HG03565 (cell line): ENCODE data around the gene FLOT1.

ENCODE experiments used
- ATAC-seq: cut with Tn5 transposase; IDR thresholded peaks from one replicate; pipeline ENCODE4 v1.9.1; 2021; ENCODE audit warnings: mild to moderate bottlenecking, moderate library complexity; ENCODE audit not compliant: unreplicated experiment

FLOT1 gene

DNA sequence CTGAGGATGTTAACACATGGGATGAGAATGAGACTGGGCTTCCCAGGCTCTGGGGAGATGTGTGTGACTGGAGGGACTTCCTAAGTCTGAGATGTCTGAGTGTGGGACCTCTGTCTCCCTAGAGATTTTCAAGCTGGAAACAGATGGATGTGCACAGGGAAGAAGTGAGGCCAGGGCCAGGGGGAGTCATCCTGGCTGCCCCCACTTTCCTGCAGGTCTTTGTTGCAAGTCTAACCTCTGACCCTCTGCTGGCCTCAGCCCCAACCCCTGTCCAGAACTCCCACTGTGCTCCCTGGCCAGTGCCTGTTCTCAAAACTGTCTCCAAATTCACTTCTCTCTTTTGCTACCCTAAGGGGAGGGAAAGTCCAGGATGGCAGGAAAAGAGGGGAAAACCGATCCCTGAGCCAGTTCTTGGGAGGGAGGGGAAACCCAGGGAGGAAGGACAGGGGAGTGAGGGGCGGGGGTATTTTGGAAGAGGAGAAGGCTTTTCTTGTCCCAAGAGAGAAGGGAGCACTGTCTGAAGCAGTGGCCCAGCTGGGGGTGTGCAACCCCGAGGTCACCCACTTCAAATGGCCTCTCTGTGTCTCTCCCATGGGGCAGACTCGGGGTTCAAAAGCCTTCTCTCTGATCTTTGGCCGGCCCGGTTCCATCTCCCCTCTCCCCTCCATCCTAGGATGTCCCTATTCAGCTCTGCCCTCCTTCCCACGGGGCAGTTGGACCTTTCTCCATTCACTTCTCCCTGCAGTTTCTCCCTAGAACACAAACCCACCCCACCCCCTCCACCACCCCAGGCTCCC lies 59.1 kb downstream of the FLOT1 start:
- ATAC-seq: no peak

DNA sequence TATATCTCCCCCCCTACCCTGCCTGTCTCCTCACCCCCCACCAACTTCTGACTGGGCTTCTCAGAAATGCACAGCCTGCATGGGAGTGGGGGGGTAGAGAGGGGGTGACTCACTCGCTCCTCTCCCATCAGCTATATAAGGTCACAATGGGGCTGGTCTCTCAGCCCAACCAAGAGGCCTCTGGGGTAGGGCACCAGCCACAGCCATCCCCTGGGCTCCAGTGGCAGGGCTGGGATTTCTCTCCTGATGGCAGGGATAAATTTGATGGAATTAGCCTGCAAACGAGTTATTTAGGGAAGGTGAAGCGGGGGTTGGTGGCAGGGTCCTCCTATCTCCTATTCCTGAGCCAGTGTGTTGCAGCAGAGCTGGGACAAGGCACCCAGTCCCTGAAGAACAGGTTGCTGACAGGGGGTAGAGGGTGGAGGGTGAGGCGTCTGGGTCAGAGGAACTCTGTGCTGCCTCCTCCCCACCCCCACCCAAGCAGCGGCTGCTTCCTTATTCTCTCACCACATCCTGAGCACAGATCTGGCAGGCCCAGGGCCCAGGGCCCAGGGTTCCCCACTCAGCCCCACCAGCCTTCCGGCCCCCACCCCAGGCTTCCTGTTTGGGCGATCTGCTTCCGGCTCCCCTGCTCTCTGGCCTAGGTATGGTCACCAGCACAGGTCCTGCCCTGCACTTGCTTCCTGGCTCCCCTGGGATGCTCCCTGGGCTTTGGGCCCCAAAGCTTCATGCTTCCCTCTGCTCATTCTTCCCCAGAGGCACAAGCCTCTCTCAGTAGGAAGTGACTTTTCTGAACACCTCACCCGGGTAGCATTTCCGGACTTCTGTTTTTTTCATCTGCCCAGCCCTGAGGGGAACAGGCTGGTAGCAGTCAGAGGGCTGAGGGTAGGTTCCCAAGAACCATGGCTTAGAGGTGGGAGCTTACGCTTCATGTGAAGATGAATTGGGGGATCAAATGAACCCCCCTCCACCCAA lies 60.1 kb downstream of the FLOT1 start:
- ATAC-seq: peak; percentile 33

DNA sequence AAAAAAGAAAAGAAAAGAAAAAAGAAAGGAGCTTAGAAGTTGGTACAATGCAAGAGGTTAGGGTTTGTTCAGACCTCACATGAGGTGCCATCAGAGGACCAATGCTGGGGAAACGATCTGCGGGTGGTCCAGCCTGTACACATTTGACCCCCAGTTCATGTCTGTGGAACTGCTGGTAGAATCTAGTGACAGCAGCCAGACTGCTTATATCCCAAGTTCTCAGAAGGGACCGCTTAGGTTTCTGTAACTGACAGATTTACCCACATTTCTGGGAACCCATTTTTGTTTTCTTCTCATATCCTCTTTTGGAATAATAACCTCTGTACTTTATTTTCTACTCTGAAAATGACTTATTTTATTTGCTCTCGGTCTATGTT lies 60.7 kb downstream of the FLOT1 start:
- ATAC-seq: no peak

DNA sequence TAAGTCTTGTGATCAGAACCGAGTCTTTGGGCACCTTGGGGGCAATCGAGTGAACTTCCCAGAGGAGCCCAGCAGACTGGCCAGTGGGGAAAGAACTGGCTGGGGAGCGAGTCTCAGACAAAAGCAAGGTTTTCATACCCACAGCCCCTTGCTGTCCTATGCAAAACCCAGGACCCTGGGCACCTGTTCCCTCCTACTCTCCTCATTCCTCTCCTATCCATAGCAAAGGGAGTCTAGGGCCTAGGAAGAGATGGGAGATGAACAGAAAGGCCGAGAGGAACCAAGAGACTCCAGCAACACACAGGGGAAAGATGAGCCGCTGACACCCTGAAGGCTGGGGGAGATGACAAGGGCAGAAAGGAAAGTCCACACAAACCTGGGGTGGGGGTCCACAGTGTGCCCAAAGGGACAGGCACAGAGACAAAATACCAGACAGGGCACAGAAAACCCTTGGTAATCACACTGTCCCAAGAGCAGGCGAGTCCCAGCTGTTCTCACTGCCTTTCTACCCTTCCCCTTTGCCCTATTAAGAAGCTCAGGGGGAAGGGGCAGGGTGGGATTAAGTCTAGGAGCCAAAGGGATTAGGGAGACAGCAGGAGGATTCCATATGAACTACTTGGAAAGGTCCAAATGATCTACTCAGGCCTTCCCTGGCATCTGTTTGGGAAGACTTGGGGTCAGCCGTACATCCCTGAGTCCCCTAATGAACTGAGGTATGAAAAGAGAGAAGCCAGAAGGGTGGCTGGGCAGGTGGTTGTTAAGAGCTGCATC lies 62.5 kb downstream of the FLOT1 start:
- no peak for ATAC-seq

DNA sequence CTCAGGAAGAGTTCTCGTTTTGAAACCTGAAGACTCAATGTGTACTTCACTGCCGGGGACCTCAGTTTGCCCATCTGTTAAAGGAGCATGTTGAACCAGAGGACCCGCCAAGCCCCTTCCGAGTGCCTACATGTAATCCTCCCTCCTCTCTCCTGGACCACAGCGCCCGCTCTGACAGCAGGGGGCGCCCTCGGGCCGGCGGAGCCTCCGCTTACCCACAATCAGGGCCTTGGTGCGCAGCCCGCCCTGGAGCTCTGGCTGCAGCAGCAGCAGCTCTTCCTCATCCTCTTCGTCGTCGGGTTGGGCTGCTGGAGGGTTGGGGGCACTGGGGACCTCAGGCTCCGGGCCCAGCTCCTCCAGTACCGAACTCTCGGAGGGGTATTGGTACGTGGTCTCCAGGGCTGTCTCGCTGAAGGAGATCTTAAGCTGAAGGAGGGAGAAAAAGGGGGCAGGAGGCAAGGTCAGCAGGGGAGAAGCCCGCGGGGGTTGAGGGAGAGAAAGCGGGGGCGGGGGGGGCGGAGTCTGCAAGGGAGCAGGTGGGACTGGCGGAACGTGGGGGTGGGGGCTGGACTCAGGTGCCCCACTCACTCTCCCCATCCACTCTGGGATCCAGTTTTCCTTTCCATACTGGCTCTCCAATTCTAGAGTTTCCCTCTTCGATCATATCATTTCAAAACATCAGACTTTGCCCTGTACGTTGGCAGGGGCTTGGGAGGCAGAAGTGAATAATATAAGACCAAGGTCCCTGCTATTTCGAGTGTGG lies 63.3 kb downstream of the FLOT1 start:
- ATAC-seq: peak; percentile 33
